ENCODE data around the gene MYBL2. TPM values are rescaled to one million over a fixed set of nuclear protein-coding genes. Genes with fewer than 3 reads are reported as not detected.
"Not testable (repeated sequence)": the region's sequence is repeated elsewhere in the genome, so short reads cannot be mapped to it uniquely, and the experiment has no call there.

MYBL2 gene
- total and polyA plus RNA-seq, 12 donors = 0.09 to 6.0 (median 0.27) TPM; not detected in 2

- no peaks in the 10 kb centered on the region for H3K4me1 ChIP-seq
- no peak overlapping the region for H3K27ac ChIP-seq
- 69 to 73% methylated on average over 3 of the region's 3 CpGs for WGBS, 2 donors
- no peak overlapping the region for H3K4me3 ChIP-seq
- intact Hi-C loops (cut with DNase I) = no loop called here
- ATAC-seq (no peak), DNase-seq (no peak)
- no peaks in the 10 kb centered on the region for H3K27me3 ChIP-seq
- no peak for TF ChIP-seq CTCF (IDR thresholded peaks at IDR 0.05)
- no peaks in the 10 kb centered on the region for H3K9me3 ChIP-seq
- peaks cover 0 to 21% (median 14%) of the 10 kb centered on the region in 9 donors for H3K36me3 ChIP-seq
These were observed 15.9 kb upstream of the MYBL2 start for GRCh38 chr20:43650997-43651525.

- H3K4me3 ChIP-seq; ATAC-seq; H3K27me3 ChIP-seq; H3K4me1 ChIP-seq; H3K9me3 ChIP-seq; intact Hi-C loops (cut with DNase I); H3K27ac ChIP-seq; DNase-seq: not testable (repeated sequence)
- peaks cover 0 to 14% (median 8%) of the 10 kb centered on the region in 9 donors for H3K36me3 ChIP-seq
- 91 to 92% methylated on average over 10 of the region's 10 CpGs for WGBS, 2 donors
These were observed 15.2 kb upstream of the MYBL2 start for GRCh38 chr20:43651650-43652184.

- Histone ChIP-seq H3K36me3 (no peaks in the 10 kb centered on the region), H3K4me3 (no peak overlapping the region), H3K4me1 (peaks cover 0 to 11% (median 7%) of the 10 kb centered on the region in 9 donors), H3K27me3 (no peaks in the 10 kb centered on the region), H3K9me3 (no peaks in the 10 kb centered on the region), H3K27ac (no peak overlapping the region)
- ATAC-seq (no peak), DNase-seq (no peak)
- 91 to 96% methylated on average over 3 of the region's 3 CpGs for WGBS, 2 donors
- intact Hi-C loops (cut with DNase I) = no loop called here
- no peak for TF ChIP-seq CTCF (IDR thresholded peaks at IDR 0.05)
These were observed 12.9 kb upstream of the MYBL2 start for GRCh38 chr20:43653966-43654365.

- H3K27me3 ChIP-seq; H3K36me3 ChIP-seq; DNase-seq; H3K4me3 ChIP-seq; H3K9me3 ChIP-seq; intact Hi-C loops (cut with DNase I); H3K27ac ChIP-seq; ATAC-seq: not testable (repeated sequence)
- H3K4me1 ChIP-seq = peaks cover 0 to 11% (median 7%) of the 10 kb centered on the region in 9 donors
- 89 to 90% methylated on average over 6 of the region's 6 CpGs for WGBS, 2 donors
These were observed 11.7 kb upstream of the MYBL2 start for GRCh38 chr20:43655176-43655575.

- DNase-seq (no peak), ATAC-seq (no peak)
- Histone ChIP-seq H3K27ac (no peak overlapping the region), H3K36me3 (no peaks in the 10 kb centered on the region), H3K4me1 (peaks cover 0 to 11% (median 7%) of the 10 kb centered on the region in 9 donors), H3K9me3 (no peaks in the 10 kb centered on the region), H3K27me3 (no peaks in the 10 kb centered on the region), H3K4me3 (no peak overlapping the region)
- WGBS, 2 donors = 78 to 84% methylated on average over 3 of the region's 3 CpGs
- intact Hi-C loops (cut with DNase I) = no loop called here
- TF ChIP-seq CTCF (IDR thresholded peaks at IDR 0.05) = no peak
These were observed 11.0 kb upstream of the MYBL2 start for GRCh38 chr20:43655937-43656336.
